Measurements from ENCODE around the gene ALDH1A2.

Gene ALDH1A2

DNA sequence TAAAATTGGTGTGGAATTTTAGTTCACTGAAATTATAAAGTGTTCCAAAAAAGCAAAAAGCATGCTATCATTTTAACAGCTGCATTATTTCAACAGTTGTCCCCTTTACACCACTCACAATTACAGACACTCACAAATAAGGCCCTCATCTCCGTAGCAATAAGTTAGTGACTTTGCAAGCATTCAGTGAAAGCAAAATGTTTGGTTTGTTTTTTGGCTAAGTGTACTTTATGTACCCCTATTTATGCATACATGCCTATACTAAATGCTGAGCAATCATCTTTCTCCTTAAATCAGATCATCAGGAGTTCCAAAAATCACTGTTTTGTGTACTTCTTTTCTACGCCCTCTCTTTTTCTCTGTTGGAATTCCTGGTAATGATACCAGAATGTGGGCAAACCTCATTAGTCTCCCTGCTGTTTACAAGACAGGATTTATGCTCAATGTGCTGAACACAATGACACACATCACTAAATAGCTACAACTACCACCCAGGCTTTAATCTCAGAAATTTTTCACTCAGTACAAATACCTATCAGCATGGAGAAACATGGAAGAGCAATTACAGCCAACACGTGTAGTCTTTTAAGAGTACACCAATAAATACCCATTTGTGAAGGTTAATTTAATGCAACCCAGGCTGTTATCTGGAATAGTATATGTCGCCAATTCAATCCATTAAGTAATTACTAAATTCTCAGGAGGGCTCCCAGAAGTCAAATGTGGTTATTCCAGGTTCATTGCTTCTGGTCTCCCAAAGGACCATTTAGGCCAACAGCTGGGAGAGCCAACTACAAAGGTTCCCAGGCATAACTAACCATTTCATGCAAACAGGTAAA, 12.0 kb downstream of the ALDH1A2 start:
- TF ChIP-seq POLR2AphosphoS5 (IDR thresholded peaks at IDR 0.05; ENCODE audit: low read depth, low read length) = no peak

DNA sequence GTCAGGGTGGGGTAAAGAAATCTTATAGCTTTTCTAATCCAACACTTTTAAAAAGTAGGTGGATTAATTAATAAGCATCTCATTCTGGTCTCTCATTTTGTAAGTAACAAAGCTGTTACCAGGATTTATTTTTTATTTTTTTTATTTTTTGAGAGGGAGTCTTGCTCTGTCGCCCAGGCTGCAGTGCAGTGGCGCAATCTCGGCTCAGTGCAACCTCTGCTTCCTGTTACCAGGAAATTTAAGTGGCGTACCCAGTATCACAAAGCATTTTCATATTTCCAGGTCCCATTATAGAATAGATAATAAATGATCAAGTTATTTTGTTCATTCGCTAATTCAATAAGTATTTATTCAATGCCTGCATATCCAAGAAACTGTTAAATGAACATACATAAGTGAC, 13.2 kb downstream of the ALDH1A2 start:
- TF ChIP-seq, protein P1, sequence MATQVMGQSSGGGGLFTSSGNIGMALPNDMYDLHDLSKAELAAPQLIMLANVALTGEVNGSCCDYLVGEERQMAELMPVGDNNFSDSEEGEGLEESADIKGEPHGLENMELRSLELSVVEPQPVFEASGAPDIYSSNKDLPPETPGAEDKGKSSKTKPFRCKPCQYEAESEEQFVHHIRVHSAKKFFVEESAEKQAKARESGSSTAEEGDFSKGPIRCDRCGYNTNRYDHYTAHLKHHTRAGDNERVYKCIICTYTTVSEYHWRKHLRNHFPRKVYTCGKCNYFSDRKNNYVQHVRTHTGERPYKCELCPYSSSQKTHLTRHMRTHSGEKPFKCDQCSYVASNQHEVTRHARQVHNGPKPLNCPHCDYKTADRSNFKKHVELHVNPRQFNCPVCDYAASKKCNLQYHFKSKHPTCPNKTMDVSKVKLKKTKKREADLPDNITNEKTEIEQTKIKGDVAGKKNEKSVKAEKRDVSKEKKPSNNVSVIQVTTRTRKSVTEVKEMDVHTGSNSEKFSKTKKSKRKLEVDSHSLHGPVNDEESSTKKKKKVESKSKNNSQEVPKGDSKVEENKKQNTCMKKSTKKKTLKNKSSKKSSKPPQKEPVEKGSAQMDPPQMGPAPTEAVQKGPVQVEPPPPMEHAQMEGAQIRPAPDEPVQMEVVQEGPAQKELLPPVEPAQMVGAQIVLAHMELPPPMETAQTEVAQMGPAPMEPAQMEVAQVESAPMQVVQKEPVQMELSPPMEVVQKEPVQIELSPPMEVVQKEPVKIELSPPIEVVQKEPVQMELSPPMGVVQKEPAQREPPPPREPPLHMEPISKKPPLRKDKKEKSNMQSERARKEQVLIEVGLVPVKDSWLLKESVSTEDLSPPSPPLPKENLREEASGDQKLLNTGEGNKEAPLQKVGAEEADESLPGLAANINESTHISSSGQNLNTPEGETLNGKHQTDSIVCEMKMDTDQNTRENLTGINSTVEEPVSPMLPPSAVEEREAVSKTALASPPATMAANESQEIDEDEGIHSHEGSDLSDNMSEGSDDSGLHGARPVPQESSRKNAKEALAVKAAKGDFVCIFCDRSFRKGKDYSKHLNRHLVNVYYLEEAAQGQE (IDR thresholded peaks at IDR 0.05; ENCODE audit: insufficient read depth in 1 of 2, low read depth in 2 of 2, low read length in 2 of 2) = no peak
- TF ChIP-seq TAF1 (IDR thresholded peaks at IDR 0.05; ENCODE audit: borderline replicate concordance, insufficient read depth, low read length) (no peak), POLR2AphosphoS5 (IDR thresholded peaks at IDR 0.05; ENCODE audit: low read depth, low read length) (no peak), FOXP2 (optimal IDR thresholded peaks at IDR 0.05; ENCODE audit: borderline replicate concordance, extremely low read depth, extremely low read length, insufficient read depth) (no peak), SIN3A (IDR thresholded peaks at IDR 0.05; ENCODE audit: borderline replicate concordance, insufficient read depth, low read length) (no peak)

DNA sequence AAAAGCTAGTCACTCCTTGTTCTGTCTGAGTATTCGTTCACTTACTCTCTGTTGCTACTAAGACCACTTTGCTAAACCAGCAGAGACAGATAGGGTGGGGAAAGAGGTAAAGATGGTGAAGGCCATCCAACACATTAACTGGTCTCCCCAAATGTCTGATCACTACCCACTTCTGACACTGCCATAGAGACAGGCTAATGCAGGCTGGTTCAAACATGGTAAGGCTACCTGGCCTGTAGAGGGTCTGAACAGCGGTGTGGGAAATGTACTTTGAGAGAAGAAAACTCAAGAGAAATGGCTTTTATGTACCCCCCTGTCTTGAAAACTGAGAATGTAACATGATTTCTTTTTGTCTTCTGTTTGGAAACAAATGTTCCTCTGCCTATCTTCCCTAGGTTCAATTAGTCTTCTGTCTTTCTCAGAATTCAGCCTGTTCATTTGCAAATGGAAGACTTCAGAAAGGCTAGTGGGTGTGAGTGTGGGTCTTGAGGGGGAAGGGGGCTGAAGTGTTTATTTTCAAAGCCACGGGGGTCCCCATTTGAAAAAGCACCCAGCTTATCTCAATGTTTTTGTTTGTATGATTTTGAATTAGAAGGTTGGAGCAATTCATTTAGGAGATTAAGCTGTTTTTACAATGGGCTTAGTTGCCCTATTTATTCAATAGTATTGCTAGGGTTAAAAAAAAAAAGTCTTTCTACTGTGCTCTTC, 15.8 kb downstream of the ALDH1A2 start:
- TF ChIP-seq FOXP2 (optimal IDR thresholded peaks at IDR 0.05; ENCODE audit: borderline replicate concordance, extremely low read depth, extremely low read length, insufficient read depth) (no peak), SIN3A (IDR thresholded peaks at IDR 0.05; ENCODE audit: borderline replicate concordance, insufficient read depth, low read length) (no peak), POLR2AphosphoS5 (IDR thresholded peaks at IDR 0.05; ENCODE audit: low read depth, low read length) (no peak), TAF1 (IDR thresholded peaks at IDR 0.05; ENCODE audit: borderline replicate concordance, insufficient read depth, low read length) (no peak)
- TF ChIP-seq, protein P1 (IDR thresholded peaks at IDR 0.05; ENCODE audit: insufficient read depth in 1 of 2, low read depth in 2 of 2, low read length in 2 of 2) = no peak

DNA sequence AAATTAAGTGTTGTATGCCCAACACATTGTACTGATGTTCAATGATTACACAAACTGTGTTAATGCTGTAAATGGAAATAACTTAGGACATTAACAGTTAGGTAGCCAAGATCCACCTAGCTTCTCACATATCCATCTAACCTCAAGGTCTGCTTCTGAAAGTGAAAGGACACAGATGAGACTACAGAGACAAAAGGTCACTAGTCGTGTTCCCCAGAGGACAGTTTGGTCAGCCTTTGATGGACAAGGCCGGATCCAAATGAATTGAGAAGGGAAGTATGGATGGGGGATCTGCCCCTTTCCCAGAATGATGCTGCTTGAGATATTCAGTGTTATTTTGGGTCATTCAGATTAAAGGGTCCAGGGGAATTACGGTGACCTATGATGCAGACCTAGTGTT, 17.2 kb downstream of the ALDH1A2 start:
- TF ChIP-seq TAF1 (IDR thresholded peaks at IDR 0.05; ENCODE audit: borderline replicate concordance, insufficient read depth, low read length) (no peak), POLR2AphosphoS5 (IDR thresholded peaks at IDR 0.05; ENCODE audit: low read depth, low read length) (no peak), FOXP2 (optimal IDR thresholded peaks at IDR 0.05; ENCODE audit: borderline replicate concordance, extremely low read depth, extremely low read length, insufficient read depth) (no peak), SIN3A (IDR thresholded peaks at IDR 0.05; ENCODE audit: borderline replicate concordance, insufficient read depth, low read length) (no peak)
- TF ChIP-seq, protein P1 (IDR thresholded peaks at IDR 0.05; ENCODE audit: insufficient read depth in 1 of 2, low read depth in 2 of 2, low read length in 2 of 2) = no peak

DNA sequence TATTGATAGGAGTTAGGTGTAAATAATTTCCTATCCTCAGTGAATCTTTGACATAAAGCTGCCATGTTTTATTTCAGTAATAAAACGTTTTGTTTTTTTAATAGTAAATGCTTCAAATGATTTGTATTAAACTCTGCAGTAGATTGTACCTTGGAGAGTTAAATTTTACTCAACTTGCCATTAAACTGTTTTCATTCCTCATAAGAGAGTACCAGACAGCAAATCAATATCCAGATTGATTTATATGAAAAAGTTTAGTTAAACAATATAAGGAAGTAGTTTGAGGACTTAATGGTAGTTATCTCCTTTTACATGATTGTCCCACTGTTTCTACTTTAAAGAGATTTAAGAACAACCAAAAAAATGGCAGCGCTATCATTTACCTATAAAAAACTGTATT, 18.4 kb downstream of the ALDH1A2 start:
- TF ChIP-seq FOXP2 (optimal IDR thresholded peaks at IDR 0.05; ENCODE audit: borderline replicate concordance, extremely low read depth, extremely low read length, insufficient read depth) (no peak), POLR2AphosphoS5 (IDR thresholded peaks at IDR 0.05; ENCODE audit: low read depth, low read length) (no peak), TAF1 (IDR thresholded peaks at IDR 0.05; ENCODE audit: borderline replicate concordance, insufficient read depth, low read length) (no peak), SIN3A (IDR thresholded peaks at IDR 0.05; ENCODE audit: borderline replicate concordance, insufficient read depth, low read length) (no peak)
- TF ChIP-seq, protein P1 (IDR thresholded peaks at IDR 0.05; ENCODE audit: insufficient read depth in 1 of 2, low read depth in 2 of 2, low read length in 2 of 2) = no peak

Data from PFSK-1 (cell line).